ENCODE data around the gene MACROH2A2. TPM values are rescaled to one million over a fixed set of nuclear protein-coding genes. Genes with fewer than 3 reads are reported as not detected.

MACROH2A2 gene
- total and polyA plus RNA-seq, 2 of the 13 experiments (the other 11 are each of a cell fraction or from before 2014, with no cell fraction given) = 9.8 to 43.1 TPM

DNA sequence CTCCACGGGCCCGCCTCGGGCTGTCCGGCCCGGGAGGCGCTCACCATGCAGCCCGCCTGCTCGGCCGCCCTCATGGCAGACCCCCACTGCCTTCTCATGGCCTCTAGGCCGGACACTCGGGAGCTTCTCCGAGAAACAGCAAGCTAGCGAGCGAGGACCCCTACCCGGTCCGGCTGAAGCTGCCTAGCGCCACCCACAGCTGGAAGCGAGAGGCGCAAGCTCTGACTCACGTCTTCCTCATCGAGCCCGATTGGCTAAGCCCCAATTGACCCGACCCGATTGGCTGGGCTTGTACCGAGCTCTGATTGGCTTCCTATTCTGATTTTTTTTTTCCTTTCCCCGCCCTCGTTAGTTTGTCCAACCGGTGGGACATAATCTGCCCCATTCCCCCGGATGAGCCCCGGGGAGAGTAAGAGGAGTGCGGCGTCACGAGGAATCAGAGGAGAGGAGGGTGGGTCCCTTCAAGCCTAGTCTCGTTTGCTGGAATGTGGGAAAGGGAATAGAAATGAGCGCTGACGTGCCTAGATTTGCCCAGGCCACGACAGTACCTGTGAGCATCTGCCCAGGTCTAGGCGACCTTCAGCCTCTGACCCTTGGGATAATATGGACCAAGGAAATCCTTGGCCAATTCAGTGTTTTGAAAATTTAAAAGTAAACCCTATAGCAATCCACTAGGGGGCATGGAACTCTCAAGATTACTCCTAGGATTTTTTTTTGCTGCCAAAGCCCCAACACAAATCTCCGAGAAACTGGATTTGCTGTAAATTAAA, 94.0 kb downstream of the MACROH2A2 start, which contains the start of gene TYSND1 (continued):
- TF ChIP-seq, protein P1, sequence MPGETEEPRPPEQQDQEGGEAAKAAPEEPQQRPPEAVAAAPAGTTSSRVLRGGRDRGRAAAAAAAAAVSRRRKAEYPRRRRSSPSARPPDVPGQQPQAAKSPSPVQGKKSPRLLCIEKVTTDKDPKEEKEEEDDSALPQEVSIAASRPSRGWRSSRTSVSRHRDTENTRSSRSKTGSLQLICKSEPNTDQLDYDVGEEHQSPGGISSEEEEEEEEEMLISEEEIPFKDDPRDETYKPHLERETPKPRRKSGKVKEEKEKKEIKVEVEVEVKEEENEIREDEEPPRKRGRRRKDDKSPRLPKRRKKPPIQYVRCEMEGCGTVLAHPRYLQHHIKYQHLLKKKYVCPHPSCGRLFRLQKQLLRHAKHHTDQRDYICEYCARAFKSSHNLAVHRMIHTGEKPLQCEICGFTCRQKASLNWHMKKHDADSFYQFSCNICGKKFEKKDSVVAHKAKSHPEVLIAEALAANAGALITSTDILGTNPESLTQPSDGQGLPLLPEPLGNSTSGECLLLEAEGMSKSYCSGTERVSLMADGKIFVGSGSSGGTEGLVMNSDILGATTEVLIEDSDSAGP (CRISPR knock-in tag; IDR thresholded peaks at IDR 0.05; ENCODE audit: borderline replicate concordance) = 0 out of 2 replicates have a peak, but pooled peaks have one; percentile 12
- TF ChIP-seq FOXP1 (IDR thresholded peaks at IDR 0.05) (no peak), FOXP1 (CRISPR knock-in tag; IDR thresholded peaks at IDR 0.05) (no peak), RFX5 (IDR thresholded peaks at IDR 0.05; ENCODE audit: low read depth, low read length) (peak; percentile 76), MED1 (CRISPR knock-in tag; IDR thresholded peaks at IDR 0.05) (peak; percentile 68), ZNF282 (IDR thresholded peaks at IDR 0.05; ENCODE audit: partially characterized antibody) (no peak), ISL2 (CRISPR knock-in tag; IDR thresholded peaks at IDR 0.05) (peak; percentile 55; the same call in 1 of the 2 replicates), HNRNPUL1 (IDR thresholded peaks at IDR 0.05; ENCODE audit: low read depth, low read length) (no peak), FOXA1 (IDR thresholded peaks at IDR 0.05) (no peak), FOXA1 (CRISPR knock-in tag; IDR thresholded peaks at IDR 0.05) (no peak), AGO1 (IDR thresholded peaks at IDR 0.05; ENCODE audit: low read depth, low read length, poor library complexity, severe bottlenecking) (peak; percentile 87), SUZ12 (IDR thresholded peaks at IDR 0.05; ENCODE audit: low read depth, low read length) (no peak), POLR2AphosphoS2 (IDR thresholded peaks at IDR 0.05; ENCODE audit: low read depth, low read length) (peak; percentile 54; the same call in 1 of the 2 replicates), HMG20B (CRISPR knock-in tag; conservative IDR thresholded peaks at IDR 0.05) (no peak), ZNF670 (CRISPR knock-in tag; IDR thresholded peaks at IDR 0.05; ENCODE audit: borderline replicate concordance) (peak; percentile 69; the same call in 1 of the 2 replicates), HOXA5 (CRISPR knock-in tag; IDR thresholded peaks at IDR 0.05) (peak; percentile 27; the same call in 1 of the 2 replicates)
- TF ChIP-seq, protein P2, sequence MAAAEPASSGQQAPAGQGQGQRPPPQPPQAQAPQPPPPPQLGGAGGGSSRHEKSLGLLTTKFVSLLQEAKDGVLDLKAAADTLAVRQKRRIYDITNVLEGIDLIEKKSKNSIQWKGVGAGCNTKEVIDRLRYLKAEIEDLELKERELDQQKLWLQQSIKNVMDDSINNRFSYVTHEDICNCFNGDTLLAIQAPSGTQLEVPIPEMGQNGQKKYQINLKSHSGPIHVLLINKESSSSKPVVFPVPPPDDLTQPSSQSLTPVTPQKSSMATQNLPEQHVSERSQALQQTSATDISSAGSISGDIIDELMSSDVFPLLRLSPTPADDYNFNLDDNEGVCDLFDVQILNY (CRISPR knock-in tag; conservative IDR thresholded peaks at IDR 0.05) = no peak
- TF ChIP-seq, protein P3, sequence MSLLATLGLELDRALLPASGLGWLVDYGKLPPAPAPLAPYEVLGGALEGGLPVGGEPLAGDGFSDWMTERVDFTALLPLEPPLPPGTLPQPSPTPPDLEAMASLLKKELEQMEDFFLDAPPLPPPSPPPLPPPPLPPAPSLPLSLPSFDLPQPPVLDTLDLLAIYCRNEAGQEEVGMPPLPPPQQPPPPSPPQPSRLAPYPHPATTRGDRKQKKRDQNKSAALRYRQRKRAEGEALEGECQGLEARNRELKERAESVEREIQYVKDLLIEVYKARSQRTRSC (CRISPR knock-in tag; IDR thresholded peaks at IDR 0.05; ENCODE audit: low read depth) = no peak
- TF ChIP-seq, protein P4, sequence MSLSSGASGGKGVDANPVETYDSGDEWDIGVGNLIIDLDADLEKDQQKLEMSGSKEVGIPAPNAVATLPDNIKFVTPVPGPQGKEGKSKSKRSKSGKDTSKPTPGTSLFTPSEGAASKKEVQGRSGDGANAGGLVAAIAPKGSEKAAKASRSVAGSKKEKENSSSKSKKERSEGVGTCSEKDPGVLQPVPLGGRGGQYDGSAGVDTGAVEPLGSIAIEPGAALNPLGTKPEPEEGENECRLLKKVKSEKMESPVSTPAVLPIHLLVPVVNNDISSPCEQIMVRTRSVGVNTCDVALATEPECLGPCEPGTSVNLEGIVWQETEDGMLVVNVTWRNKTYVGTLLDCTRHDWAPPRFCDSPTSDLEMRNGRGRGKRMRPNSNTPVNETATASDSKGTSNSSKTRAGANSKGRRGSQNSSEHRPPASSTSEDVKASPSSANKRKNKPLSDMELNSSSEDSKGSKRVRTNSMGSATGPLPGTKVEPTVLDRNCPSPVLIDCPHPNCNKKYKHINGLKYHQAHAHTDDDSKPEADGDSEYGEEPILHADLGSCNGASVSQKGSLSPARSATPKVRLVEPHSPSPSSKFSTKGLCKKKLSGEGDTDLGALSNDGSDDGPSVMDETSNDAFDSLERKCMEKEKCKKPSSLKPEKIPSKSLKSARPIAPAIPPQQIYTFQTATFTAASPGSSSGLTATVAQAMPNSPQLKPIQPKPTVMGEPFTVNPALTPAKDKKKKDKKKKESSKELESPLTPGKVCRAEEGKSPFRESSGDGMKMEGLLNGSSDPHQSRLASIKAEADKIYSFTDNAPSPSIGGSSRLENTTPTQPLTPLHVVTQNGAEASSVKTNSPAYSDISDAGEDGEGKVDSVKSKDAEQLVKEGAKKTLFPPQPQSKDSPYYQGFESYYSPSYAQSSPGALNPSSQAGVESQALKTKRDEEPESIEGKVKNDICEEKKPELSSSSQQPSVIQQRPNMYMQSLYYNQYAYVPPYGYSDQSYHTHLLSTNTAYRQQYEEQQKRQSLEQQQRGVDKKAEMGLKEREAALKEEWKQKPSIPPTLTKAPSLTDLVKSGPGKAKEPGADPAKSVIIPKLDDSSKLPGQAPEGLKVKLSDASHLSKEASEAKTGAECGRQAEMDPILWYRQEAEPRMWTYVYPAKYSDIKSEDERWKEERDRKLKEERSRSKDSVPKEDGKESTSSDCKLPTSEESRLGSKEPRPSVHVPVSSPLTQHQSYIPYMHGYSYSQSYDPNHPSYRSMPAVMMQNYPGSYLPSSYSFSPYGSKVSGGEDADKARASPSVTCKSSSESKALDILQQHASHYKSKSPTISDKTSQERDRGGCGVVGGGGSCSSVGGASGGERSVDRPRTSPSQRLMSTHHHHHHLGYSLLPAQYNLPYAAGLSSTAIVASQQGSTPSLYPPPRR (CRISPR knock-in tag; IDR thresholded peaks at IDR 0.05; ENCODE audit: borderline replicate concordance) = 0 out of 2 replicates have a peak, but pooled peaks have one; percentile 43
- TF ChIP-seq, protein P5, sequence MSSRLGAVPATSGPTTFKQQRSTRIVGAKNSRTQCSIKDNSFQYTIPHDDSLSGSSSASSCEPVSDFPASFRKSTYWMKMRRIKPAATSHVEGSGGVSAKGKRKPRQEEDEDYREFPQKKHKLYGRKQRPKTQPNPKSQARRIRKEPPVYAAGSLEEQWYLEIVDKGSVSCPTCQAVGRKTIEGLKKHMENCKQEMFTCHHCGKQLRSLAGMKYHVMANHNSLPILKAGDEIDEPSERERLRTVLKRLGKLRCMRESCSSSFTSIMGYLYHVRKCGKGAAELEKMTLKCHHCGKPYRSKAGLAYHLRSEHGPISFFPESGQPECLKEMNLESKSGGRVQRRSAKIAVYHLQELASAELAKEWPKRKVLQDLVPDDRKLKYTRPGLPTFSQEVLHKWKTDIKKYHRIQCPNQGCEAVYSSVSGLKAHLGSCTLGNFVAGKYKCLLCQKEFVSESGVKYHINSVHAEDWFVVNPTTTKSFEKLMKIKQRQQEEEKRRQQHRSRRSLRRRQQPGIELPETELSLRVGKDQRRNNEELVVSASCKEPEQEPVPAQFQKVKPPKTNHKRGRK (CRISPR knock-in tag; IDR thresholded peaks at IDR 0.05) = no peak
